MCF 10A (cell line): Measurements from ENCODE around the gene GUCA1A. TPM values are rescaled to one million over a fixed set of nuclear protein-coding genes. Genes with fewer than 3 reads are reported as not detected.

ENCODE experiments used
- BruUV-seq: library from RNA; stranded (reverse); fragments of 400-500 nt; replicated peaks from 2 replicates; lab custom pipeline; 2021; lab: Mats Ljungman, UMichigan
- CTCF ChIA-PET: fragments of 300-600 bp; sonication (Branson Sonifier 250); formaldehyde crosslinking; extraction: SDS; loops from one replicate; lab custom pipeline; 2021; ENCODE audit warnings: antibody characterized with exemption, inconsistent platforms; lab: Yijun Ruan, JAX
- POLR2A ChIA-PET: fragments of 300-600, 350-650 bp; sonication (Branson Sonifier 250); formaldehyde crosslinking; extraction: SDS; loops from one replicate; lab custom pipeline; 2020; ENCODE audit warnings: antibody characterized with exemption, inconsistent platforms; lab: Yijun Ruan, JAX
- DNase-seq: peaks from one replicate; pipeline ENCODE4 v3.0.0-alpha.2; 2018; ENCODE audit not compliant: unreplicated experiment
- H3K27ac Mint-ChIP-seq: one replicate; pipeline ENCODE4 v1.8.0; 2022; ENCODE audit warnings: mild to moderate bottlenecking, low read depth, mixed read lengths; ENCODE audit not compliant: unreplicated experiment
- H3K27me3 Mint-ChIP-seq: one replicate; pipeline ENCODE4 v1.8.0; 2022; ENCODE audit warnings: mixed read lengths; ENCODE audit not compliant: insufficient read depth, unreplicated experiment
- H3K36me3 Mint-ChIP-seq: one replicate; pipeline ENCODE4 v1.8.0; 2022; ENCODE audit warnings: mild to moderate bottlenecking, moderate library complexity, mixed read lengths; ENCODE audit not compliant: insufficient read depth, unreplicated experiment
- H3K4me1 Mint-ChIP-seq: one replicate; pipeline ENCODE4 v1.8.0; 2022; ENCODE audit warnings: mixed read lengths; ENCODE audit not compliant: insufficient read depth, unreplicated experiment
- H3K4me3 Mint-ChIP-seq: one replicate; pipeline ENCODE4 v1.8.0; 2022; ENCODE audit warnings: mild to moderate bottlenecking, moderate library complexity, mixed read lengths; ENCODE audit not compliant: unreplicated experiment
- H3K9me3 Mint-ChIP-seq: one replicate; pipeline ENCODE4 v1.8.0; 2022; ENCODE audit warnings: mixed read lengths; ENCODE audit not compliant: unreplicated experiment
- intact Hi-C: fragments of 100-400 bp; cut with micrococcal nuclease; formaldehyde crosslinking; loops from 2 replicates; pipeline ENCODE4 v1.14.1; 2022
- total RNA-seq: library from RNA; stranded (reverse); gene quantifications from 2 replicates; pipeline ENCODE4 v1.2.3, GENCODE V29; 2022
- TF ChIP-seq, protein P1 (sequence below): fragments of 200-600 bp; IDR thresholded peaks from one replicate; pipeline ENCODE4 v1.8.0; 2022; ENCODE audit warnings: antibody characterized with exemption, mild to moderate bottlenecking; ENCODE audit not compliant: unreplicated experiment

Gene GUCA1A
- total RNA-seq, 1 experiment from 2014 or later = not detected

DNA sequence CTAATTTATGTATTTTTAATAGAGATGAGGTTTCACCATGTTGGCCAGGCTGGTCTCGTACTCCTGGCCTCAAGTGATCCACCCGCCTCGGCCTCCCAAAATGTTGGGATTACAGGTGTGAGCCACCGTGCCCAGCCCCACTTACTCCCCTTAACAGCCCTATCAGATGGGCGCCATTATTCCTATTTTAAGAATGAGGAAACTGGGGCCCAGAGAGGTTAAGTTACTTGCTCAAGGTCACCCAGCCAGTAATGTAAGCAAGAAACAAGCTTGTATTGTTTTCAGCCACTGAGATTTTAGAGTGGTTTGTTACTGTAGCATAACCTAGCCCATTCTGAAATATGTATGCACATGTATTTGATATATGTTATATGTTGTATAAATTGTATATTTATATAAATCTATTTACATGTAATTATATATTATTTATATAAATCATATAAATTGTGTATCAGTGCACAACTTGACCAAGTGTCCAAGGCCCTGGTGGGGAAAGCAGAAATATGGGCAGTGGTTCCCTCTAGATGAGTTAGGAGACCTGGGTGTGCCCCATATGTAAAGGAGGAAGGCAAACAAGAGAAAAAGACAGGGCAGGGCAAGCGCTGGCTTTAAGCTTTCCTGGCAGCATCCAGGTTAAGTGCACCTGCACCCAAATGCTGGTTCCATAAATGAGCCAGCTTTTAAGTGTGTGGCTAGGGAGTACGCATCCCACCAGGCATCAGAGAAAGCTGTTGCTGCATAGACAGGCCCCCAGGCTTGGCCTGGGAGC, 1.2 kb upstream of the GUCA1A start:
- no peak overlapping the region for H3K27ac Mint-ChIP-seq
- no peaks in the 10 kb centered on the region for H3K36me3 Mint-ChIP-seq
- POLR2A ChIA-PET = no interaction called here
- TF ChIP-seq, protein P1, sequence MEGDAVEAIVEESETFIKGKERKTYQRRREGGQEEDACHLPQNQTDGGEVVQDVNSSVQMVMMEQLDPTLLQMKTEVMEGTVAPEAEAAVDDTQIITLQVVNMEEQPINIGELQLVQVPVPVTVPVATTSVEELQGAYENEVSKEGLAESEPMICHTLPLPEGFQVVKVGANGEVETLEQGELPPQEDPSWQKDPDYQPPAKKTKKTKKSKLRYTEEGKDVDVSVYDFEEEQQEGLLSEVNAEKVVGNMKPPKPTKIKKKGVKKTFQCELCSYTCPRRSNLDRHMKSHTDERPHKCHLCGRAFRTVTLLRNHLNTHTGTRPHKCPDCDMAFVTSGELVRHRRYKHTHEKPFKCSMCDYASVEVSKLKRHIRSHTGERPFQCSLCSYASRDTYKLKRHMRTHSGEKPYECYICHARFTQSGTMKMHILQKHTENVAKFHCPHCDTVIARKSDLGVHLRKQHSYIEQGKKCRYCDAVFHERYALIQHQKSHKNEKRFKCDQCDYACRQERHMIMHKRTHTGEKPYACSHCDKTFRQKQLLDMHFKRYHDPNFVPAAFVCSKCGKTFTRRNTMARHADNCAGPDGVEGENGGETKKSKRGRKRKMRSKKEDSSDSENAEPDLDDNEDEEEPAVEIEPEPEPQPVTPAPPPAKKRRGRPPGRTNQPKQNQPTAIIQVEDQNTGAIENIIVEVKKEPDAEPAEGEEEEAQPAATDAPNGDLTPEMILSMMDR = no peak
- no peaks in the 10 kb centered on the region for H3K9me3 Mint-ChIP-seq
- H3K27me3 Mint-ChIP-seq = no peaks in the 10 kb centered on the region
- H3K4me1 Mint-ChIP-seq = peaks cover under 1% of the 10 kb centered on the region
- no TSS peak for BruUV-seq
- DNase-seq = no peak
- CTCF ChIA-PET = interaction anchor here (0.6 to 1.2 kb wide), 2 partner anchors 39 to 98 kb away, joined by 3 to 4 read pairs; no protein-coding TSS in a partner anchor
- intact Hi-C loops = no loop called here
- no peak overlapping the region for H3K4me3 Mint-ChIP-seq

- CTCF ChIA-PET = no interaction called here
- no peaks in the 10 kb centered on the region for H3K36me3 Mint-ChIP-seq
- BruUV-seq = no TSS peak
- TF ChIP-seq, protein P1 = no peak
- intact Hi-C loops = no loop called here
- H3K9me3 Mint-ChIP-seq = no peaks in the 10 kb centered on the region
- peak; percentile 23 for DNase-seq
- H3K27ac Mint-ChIP-seq = no peak overlapping the region
- POLR2A ChIA-PET = no interaction called here
- H3K4me1 Mint-ChIP-seq = no peaks in the 10 kb centered on the region
- H3K4me3 Mint-ChIP-seq = no peak overlapping the region
- H3K27me3 Mint-ChIP-seq = no peaks in the 10 kb centered on the region
Observed at GRCh38 chr6:42175860-42176259, 2.7 kb downstream of the GUCA1A start.

DNA sequence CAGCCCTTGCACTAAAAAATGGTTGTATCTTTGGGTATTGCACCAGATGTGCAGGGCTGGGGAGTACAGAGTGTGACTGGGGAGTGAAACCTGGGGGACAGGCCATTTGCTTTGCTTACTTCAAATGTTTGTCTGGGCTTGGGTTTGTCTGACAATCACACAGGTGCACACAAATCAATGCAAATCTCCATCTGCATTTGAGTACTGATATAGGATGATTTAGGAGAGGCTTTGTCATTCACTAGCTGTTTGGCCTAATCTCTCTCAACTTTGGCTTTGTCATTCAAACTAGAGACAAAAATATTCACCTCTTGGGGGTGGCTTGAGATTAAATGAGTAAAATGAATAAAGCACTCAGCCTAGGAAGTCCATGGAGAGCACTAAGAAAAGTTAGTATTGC, 3.8 kb downstream of the GUCA1A start:
- H3K27ac Mint-ChIP-seq = no peak overlapping the region
- intact Hi-C loops = no loop called here
- no peaks in the 10 kb centered on the region for H3K9me3 Mint-ChIP-seq
- POLR2A ChIA-PET = no interaction called here
- no peaks in the 10 kb centered on the region for H3K36me3 Mint-ChIP-seq
- H3K4me1 Mint-ChIP-seq = no peaks in the 10 kb centered on the region
- TF ChIP-seq, protein P1 = no peak
- H3K27me3 Mint-ChIP-seq = no peaks in the 10 kb centered on the region
- DNase-seq = no peak
- no TSS peak for BruUV-seq
- H3K4me3 Mint-ChIP-seq = no peak overlapping the region
- CTCF ChIA-PET = interaction anchor here (1.0 to 1.3 kb wide), 3 partner anchors 16 to 370 kb away, joined by 3 read pairs; no protein-coding TSS in a partner anchor

DNA sequence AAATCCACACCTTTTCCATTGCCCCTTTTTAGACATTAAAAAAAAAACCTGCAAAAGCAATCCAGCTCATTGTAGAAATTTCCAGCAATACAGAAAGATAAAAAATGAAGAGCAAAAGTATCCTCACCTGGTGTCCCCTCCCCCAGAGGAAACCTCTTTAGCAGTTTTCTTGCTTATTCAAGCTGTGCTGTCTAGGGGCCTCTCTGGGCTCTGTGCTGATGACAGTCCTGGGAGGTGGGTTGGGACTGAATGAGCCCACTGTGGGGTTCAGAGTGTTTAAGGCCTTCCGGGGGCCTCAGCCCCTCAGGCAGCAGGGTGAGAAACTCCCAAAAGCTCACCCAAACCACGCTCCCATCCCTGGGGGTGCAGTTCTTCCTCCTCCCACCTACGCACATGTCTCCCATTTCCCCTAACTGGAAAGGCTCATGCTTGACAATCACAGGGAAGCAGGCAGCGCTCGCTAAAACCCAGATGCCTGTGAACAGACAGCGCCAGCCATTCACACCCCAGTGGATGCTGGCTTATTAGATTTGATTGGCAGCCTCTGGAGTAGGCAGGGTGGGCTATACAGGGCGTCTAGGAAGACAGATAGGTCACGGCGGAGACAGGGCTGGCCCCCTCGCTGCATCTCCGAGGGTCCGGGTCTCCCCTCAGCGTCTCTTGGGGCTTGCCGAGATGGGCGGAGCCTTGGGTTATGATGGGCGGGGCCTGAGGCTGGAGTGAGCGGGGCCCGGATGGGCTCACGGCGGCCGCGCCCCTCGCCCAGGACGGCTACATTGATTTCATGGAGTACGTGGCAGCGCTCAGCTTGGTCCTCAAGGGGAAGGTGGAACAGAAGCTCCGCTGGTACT, 4.6 kb downstream of the GUCA1A start:
- BruUV-seq = no TSS peak
- Mint-ChIP-seq H3K4me1 (no peaks in the 10 kb centered on the region), H3K36me3 (no peaks in the 10 kb centered on the region), H3K27ac (no peak overlapping the region), H3K27me3 (no peaks in the 10 kb centered on the region), H3K9me3 (no peaks in the 10 kb centered on the region), H3K4me3 (no peak overlapping the region)
- intact Hi-C loops = no loop called here
- TF ChIP-seq, protein P1 = no peak
- ChIA-PET POLR2A (interaction anchor here (0.7 kb wide), 1 partner anchor 12 kb away, joined by 3 read pairs; no protein-coding TSS in a partner anchor), CTCF (interaction anchor here (0.7 to 1.3 kb wide), 4 partner anchors 17 to 369 kb away, joined by 3 read pairs; no protein-coding TSS in a partner anchor)
- no peak for DNase-seq
